Transverse colon (tissue), 4 donors: ENCODE data around the gene DENND1B. TPM values are rescaled to one million over a fixed set of nuclear protein-coding genes. Genes with fewer than 3 reads are reported as not detected.

Experiments used
- DNase-seq: peaks from one replicate; pipeline ENCODE4 v3.0.0-alpha.2; 2019
- H3K27ac ChIP-seq, 4 donors: fragments of 200-600 bp; sonication (generic); 2 replicates each; pipeline ENCODE4 v1.5.1; 2016 to 2018; ENCODE audit warnings: inconsistent platforms in 4 of 4
- H3K27me3 ChIP-seq: fragments of 200-600 bp; sonication (generic); 2 replicates; pipeline ENCODE4 v1.5.1; 2017; ENCODE audit warnings: inconsistent platforms
- H3K36me3 ChIP-seq, 4 donors: fragments of 200-600 bp; sonication (generic); 2 replicates each; pipeline ENCODE4 v1.5.1; 2017 to 2019; ENCODE audit warnings: inconsistent platforms in 4 of 4
- H3K4me1 ChIP-seq, 4 donors: fragments of 200-600 bp; sonication (generic); 2 replicates each; pipeline ENCODE4 v1.5.1; 2017 to 2020; ENCODE audit warnings: inconsistent platforms in 4 of 4
- H3K4me3 ChIP-seq, 4 donors: fragments of 200-600 bp; sonication (generic); 1 replicate in 1 of 4; 2 replicates in 3 of 4; pipeline versions ENCODE4 v1.5.1 to v1.6.1; 2017 to 2019; ENCODE audit warnings: inconsistent platforms in 4 of 4
- H3K9me3 ChIP-seq, 2 donors: fragments of 200-600 bp; sonication (generic); 2 replicates each; pipeline ENCODE4 v1.5.1; 2017 to 2019; ENCODE audit warnings: inconsistent platforms in 2 of 2
- CTCF ChIP-seq, 5 experiments: fragments of 200-600 bp in 3 of 5; fragments of 450-650 bp in 2 of 5; sonication (generic) in 3 of 5; IDR thresholded peaks; 1 replicate in 2 of 5; 2 replicates in 3 of 5; pipeline ENCODE4 v1.5.1; 2016 to 2017; ENCODE audit warnings: antibody characterized with exemption in 5 of 5, inconsistent platforms in 3 of 5, mild to moderate bottlenecking in 2 of 5, moderate library complexity in 1 of 5
- EP300 ChIP-seq: sonication (generic); formaldehyde crosslinking; IDR thresholded peaks from one replicate; pipeline ENCODE4 v1.6.1; 2017; ENCODE audit warnings: antibody characterized with exemption, low read depth
- POLR2A ChIP-seq: fragments of 450-650 bp; IDR thresholded peaks from one replicate; pipeline ENCODE4 v1.6.1; 2016; ENCODE audit warnings: antibody characterized with exemption, mild to moderate bottlenecking, moderate library complexity
- POLR2AphosphoS5 ChIP-seq, 3 donors: sonication (generic); formaldehyde crosslinking; IDR thresholded peaks; one replicate each; pipeline ENCODE4 v1.6.1; 2016; ENCODE audit warnings: antibody characterized with exemption in 3 of 3
- WGBS, 2 donors: methylation state at CpG; one replicate each; pipeline ENCODE4 v1.1.5; 2018; ENCODE audit warnings: low coverage in 1 of 2; 5-methylcytosine and 5-hydroxymethylcytosine counted together
- in situ Hi-C, 4 donors: fragments of 200-750 bp; cut with MboI; loops; one replicate each; pipeline versions ENCODE4 v1.15.0 to v1.15.1; 2017; ENCODE audit warnings: low sequenced_read_pairs in 3 of 4, low pct_ligation_motif_present in 1 of 4, low pct_unique_long_range_greater_than_20kb in 1 of 4
- intact Hi-C: fragments of 100-400 bp; cut with DNase I; formaldehyde crosslinking; loops from one replicate; pipeline ENCODE4 v1.15.1; 2023; ENCODE audit warnings: low total_unique reads
- total RNA-seq, 4 donors: library from RNA; depleted of rRNA; stranded (reverse); fragments of >200 nt; gene quantifications; one replicate each; pipeline ENCODE4 v1.1.0, GENCODE V29; 2016

The DENND1B gene
- total RNA-seq, 4 donors from 2014 or later, result 21.9 to 59.9 (median 42.3) TPM

- Histone ChIP-seq H3K36me3 (no peaks in the 10 kb centered on the region), H3K27ac (peak overlapping the region; percentile 93 to 98 (median 95)), H3K27me3 (no peaks in the 10 kb centered on the region), H3K9me3 (no peaks in the 10 kb centered on the region), H3K4me3 (peak overlapping the region; percentile 62 to 89 (median 70)), H3K4me1 (peaks cover 15 to 71% (median 43%) of the 10 kb centered on the region in 4 donors)
- peak; percentile 64 for DNase-seq
- intact Hi-C loops, result loop anchor here (1.0 kb wide), 1 partner anchor 128 kb away; the partner anchor contains the start of gene C1orf53
- in situ Hi-C loops, result no loop called here
- 1% methylated on average over 11 to 40 of the region's 71 CpGs for WGBS, 2 donors
- TF ChIP-seq CTCF (IDR thresholded peaks at IDR 0.05), result no peak
- TF ChIP-seq POLR2A, result no peak
- no peak for TF ChIP-seq POLR2AphosphoS5 (IDR thresholded peaks at IDR 0.05)
- no peak for TF ChIP-seq EP300
These were observed 606 bp downstream of the DENND1B start for GRCh38 chr1:197774466-197775281.

GRCh38 chr1:197773856-197774255 lies 1.4 kb downstream of the DENND1B start:
- TF ChIP-seq POLR2AphosphoS5 (IDR thresholded peaks at IDR 0.05) (no peak), EP300 (no peak), POLR2A (no peak), CTCF (IDR thresholded peaks at IDR 0.05) (no peak)
- WGBS, 2 donors, result 17 to 24% methylated on average over 2 of the region's 2 CpGs
- intact Hi-C loops, result no loop called here

GRCh38 chr1:197771904-197772556 lies 3.2 kb downstream of the DENND1B start:
- intact Hi-C loops, result no loop called here
- H3K4me1 ChIP-seq, result peaks cover 15 to 68% (median 47%) of the 10 kb centered on the region in 4 donors
- in situ Hi-C loops, result no loop called here
- no peak for DNase-seq
- H3K9me3 ChIP-seq, result no peaks in the 10 kb centered on the region
- no peaks in the 10 kb centered on the region for H3K27me3 ChIP-seq
- TF ChIP-seq EP300 (no peak), POLR2A (no peak), POLR2AphosphoS5 (IDR thresholded peaks at IDR 0.05) (no peak), CTCF (IDR thresholded peaks at IDR 0.05) (no peak)
- H3K27ac ChIP-seq, result peak overlapping the region; percentile 53 to 96 (median 94)
- WGBS, 2 donors, result 42 to 55% methylated on average over 6 of the region's 6 CpGs
- peak overlapping the region in 1 of 4 donors; percentile 62 for H3K4me3 ChIP-seq
- peaks cover 0 to 2% (median 0%) of the 10 kb centered on the region in 4 donors for H3K36me3 ChIP-seq

More at GRCh38 chr1:197773856-197774255, 1.4 kb downstream of the DENND1B start:
- Histone ChIP-seq H3K36me3 (no peaks in the 10 kb centered on the region), H3K27me3 (no peaks in the 10 kb centered on the region), H3K4me1 (peaks cover 15 to 73% (median 43%) of the 10 kb centered on the region in 4 donors), H3K27ac (peak overlapping the region; percentile 93 to 98 (median 95)), H3K4me3 (peak overlapping the region in 3 of 4 donors; percentile 62 to 89 (median 71)), H3K9me3 (no peaks in the 10 kb centered on the region)
- in situ Hi-C loops, result no loop called here
- DNase-seq, result no peak

- peaks cover 15 to 62% (median 41%) of the 10 kb centered on the region in 4 donors for H3K4me1 ChIP-seq
- intact Hi-C loops, result no loop called here
These were observed 3.9 kb downstream of the DENND1B start for GRCh38 chr1:197771386-197771785.

More at GRCh38 chr1:197771386-197771785, 3.9 kb downstream of the DENND1B start:
- no peak for DNase-seq
- 63 to 83% methylated on average over 1 to 2 of the region's 2 CpGs for WGBS, 2 donors
- Histone ChIP-seq H3K27ac (peak overlapping the region; percentile 46 to 94 (median 58)), H3K9me3 (no peaks in the 10 kb centered on the region), H3K36me3 (peaks cover 0 to 2% (median 0%) of the 10 kb centered on the region in 4 donors), H3K27me3 (no peaks in the 10 kb centered on the region), H3K4me3 (no peak overlapping the region)
- TF ChIP-seq POLR2AphosphoS5 (IDR thresholded peaks at IDR 0.05), result no peak
- in situ Hi-C loops, result no loop called here
